ENCODE results near the gene ARMC7.

GRCh38 chr17:75064040-75064439 lies 45.7 kb upstream of the ARMC7 start:
- TF ChIP-seq POLR2A (IDR thresholded peaks at IDR 0.05): no peak
- TF ChIP-seq CTCF (IDR thresholded peaks at IDR 0.05): no peak

All from body of pancreas (tissue), 4 donors.